ENCODE data around the gene IQGAP2. TPM values are rescaled to one million over a fixed set of nuclear protein-coding genes. Genes with fewer than 3 reads are reported as not detected.
"Not testable (repeated sequence)": the region's sequence is repeated elsewhere in the genome, so short reads cannot be mapped to it uniquely, and the experiment has no call there.

IQGAP2 gene
- total RNA-seq, 3 donors from 2014 or later (not counting 1 experiment from before 2014, with no cell fraction given) = 172 to 218 (median 207) TPM

DNA sequence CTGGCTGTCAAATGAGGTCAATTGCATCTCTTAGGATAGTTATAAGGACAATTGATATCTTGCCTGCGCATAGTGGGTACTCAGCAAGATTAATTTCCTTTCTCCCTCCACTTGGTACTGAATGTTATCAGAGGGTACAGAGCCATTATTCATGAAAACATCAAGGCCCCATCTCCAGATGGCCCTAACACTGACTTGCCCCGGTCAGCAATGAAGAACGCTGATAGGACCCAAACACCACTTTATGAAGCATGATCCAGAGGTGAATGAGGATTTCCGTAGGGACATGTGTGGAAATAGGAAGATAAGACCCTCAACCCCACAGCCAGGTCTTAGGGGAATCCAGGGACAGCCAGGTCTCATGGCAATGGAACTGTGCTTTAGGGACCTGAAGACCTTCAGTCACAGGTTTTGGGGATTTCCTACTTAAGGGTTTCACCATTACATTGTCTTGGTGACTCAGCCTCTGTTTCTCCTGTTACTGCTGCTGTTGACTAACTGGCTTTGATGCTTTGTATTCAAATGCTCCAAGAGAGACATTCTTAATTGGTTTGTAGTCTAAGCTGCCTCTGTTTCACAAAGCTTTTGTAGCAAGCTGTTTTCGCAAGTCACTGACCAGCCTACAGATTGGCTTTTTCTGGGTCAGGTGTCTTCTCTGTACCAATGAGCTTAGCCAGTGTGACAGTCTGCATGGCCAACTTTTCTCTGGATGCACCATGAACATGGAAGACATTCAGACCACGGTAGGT is 35.3 kb upstream of the IQGAP2 start:
- 94% methylated on average over 3 of the region's 6 CpGs for WGBS (ENCODE audit: insufficient coverage)
- Mint-ChIP-seq H3K4me3 (no peak overlapping the region), H3K4me1 (peaks cover 5 to 13% of the 10 kb centered on the region in 2 donors)

DNA sequence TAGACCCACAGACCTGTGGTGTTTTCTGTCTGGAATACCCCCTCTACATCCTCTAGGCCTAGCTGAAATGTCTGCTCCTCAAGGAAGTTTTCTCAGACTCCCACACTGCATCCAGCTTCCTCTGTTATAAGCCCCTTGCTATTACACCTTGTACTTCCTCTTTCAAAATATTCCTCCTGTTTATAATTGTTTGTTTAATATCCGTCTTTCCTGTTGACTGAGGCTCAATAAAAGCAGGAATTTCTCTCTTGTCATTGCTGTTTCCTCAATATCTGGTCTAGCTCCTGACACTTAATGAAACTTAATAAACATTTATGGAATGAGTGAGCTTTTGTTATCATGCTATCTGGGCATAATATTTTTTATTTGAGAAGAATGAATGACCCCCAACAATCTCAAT is 34.1 kb upstream of the IQGAP2 start:
- DNase-seq (no peak), ATAC-seq (no peak)
- Mint-ChIP-seq H3K4me3 (no peak overlapping the region), H3K4me1 (peaks cover 4 to 15% of the 10 kb centered on the region in 2 donors), H3K27me3 (ENCODE audit: low read depth in 2 of 2) (no peaks in the 10 kb centered on the region), H3K9me3 (no peaks in the 10 kb centered on the region), H3K27ac (no peak overlapping the region), H3K36me3 (no peaks in the 10 kb centered on the region)
- H3K27ac ChIP-seq (ENCODE audit: low read length) = no peak overlapping the region
- H3K27me3 ChIP-seq (ENCODE audit: control insufficient read depth, insufficient read depth, low read length) = no peaks in the 10 kb centered on the region
- no peak overlapping the region for H3K4me3 ChIP-seq (ENCODE audit: low read length)
- TF ChIP-seq, protein P1, sequence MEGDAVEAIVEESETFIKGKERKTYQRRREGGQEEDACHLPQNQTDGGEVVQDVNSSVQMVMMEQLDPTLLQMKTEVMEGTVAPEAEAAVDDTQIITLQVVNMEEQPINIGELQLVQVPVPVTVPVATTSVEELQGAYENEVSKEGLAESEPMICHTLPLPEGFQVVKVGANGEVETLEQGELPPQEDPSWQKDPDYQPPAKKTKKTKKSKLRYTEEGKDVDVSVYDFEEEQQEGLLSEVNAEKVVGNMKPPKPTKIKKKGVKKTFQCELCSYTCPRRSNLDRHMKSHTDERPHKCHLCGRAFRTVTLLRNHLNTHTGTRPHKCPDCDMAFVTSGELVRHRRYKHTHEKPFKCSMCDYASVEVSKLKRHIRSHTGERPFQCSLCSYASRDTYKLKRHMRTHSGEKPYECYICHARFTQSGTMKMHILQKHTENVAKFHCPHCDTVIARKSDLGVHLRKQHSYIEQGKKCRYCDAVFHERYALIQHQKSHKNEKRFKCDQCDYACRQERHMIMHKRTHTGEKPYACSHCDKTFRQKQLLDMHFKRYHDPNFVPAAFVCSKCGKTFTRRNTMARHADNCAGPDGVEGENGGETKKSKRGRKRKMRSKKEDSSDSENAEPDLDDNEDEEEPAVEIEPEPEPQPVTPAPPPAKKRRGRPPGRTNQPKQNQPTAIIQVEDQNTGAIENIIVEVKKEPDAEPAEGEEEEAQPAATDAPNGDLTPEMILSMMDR (IDR thresholded peaks at IDR 0.05) = no peak
- 100% methylated on average over 1 of the region's 1 CpG for WGBS (ENCODE audit: insufficient coverage)
- no peaks in the 10 kb centered on the region for H3K9me3 ChIP-seq (ENCODE audit: control insufficient read depth, insufficient read depth, low read length)
- intact Hi-C loops (cut with micrococcal nuclease) = no loop called here
- no peaks in the 10 kb centered on the region for H3K36me3 ChIP-seq (ENCODE audit: control insufficient read depth, insufficient read depth, low read length)
- H3K4me1 ChIP-seq (ENCODE audit: control insufficient read depth, insufficient read depth, low read length) = no peaks in the 10 kb centered on the region

More for the DNA sequence above, 35.3 kb upstream of the IQGAP2 start:
- Histone ChIP-seq H3K27ac (ENCODE audit: low read length) (no peak overlapping the region), H3K4me1 (ENCODE audit: control insufficient read depth, insufficient read depth, low read length) (no peaks in the 10 kb centered on the region), H3K4me3 (ENCODE audit: low read length) (no peak overlapping the region), H3K27me3 (ENCODE audit: control insufficient read depth, insufficient read depth, low read length) (no peaks in the 10 kb centered on the region), H3K9me3 (ENCODE audit: control insufficient read depth, insufficient read depth, low read length) (no peaks in the 10 kb centered on the region), H3K36me3 (ENCODE audit: control insufficient read depth, insufficient read depth, low read length) (no peaks in the 10 kb centered on the region)
- ATAC-seq = peak in 2 of 3 donors; percentile 46 to 71
- Mint-ChIP-seq H3K27me3 (ENCODE audit: low read depth in 2 of 2) (no peaks in the 10 kb centered on the region), H3K9me3 (no peaks in the 10 kb centered on the region), H3K36me3 (no peaks in the 10 kb centered on the region), H3K27ac (no peak overlapping the region)
- TF ChIP-seq, protein P1 (IDR thresholded peaks at IDR 0.05) = no peak
- intact Hi-C loops (cut with micrococcal nuclease) = no loop called here
- peak in 1 of 2 donors; percentile 25 for DNase-seq

DNA sequence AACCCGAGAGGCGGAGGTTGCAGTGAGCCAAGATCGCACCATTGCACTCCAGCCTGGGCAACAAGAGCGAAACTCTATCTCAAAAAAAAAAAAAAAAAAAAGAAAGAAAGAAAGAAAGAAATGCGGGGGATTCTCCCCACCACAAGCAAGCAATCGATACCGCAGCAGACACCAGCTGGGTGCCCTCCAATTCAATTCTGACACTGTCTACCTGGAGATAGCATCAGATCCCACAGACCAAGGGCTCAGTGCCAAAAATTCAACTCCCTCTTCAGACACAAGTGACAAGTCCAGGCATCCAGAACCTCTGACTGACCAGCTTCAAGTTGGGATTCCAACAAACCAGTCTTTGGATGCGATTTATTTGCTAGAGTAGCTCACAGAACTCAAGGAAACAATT is 33.4 kb upstream of the IQGAP2 start:
- H3K36me3 ChIP-seq (ENCODE audit: control insufficient read depth, insufficient read depth, low read length); H3K9me3 ChIP-seq (ENCODE audit: control insufficient read depth, insufficient read depth, low read length); H3K4me1 ChIP-seq (ENCODE audit: control insufficient read depth, insufficient read depth, low read length); H3K4me3 ChIP-seq (ENCODE audit: low read length); intact Hi-C loops (cut with micrococcal nuclease); H3K27me3 Mint-ChIP-seq (ENCODE audit: low read depth in 2 of 2); H3K27ac Mint-ChIP-seq; H3K9me3 Mint-ChIP-seq; DNase-seq; H3K27me3 ChIP-seq (ENCODE audit: control insufficient read depth, insufficient read depth, low read length); ATAC-seq; H3K27ac ChIP-seq (ENCODE audit: low read length); H3K4me3 Mint-ChIP-seq; H3K36me3 Mint-ChIP-seq: not testable (repeated sequence)
- 70% methylated on average over 4 of the region's 8 CpGs for WGBS (ENCODE audit: insufficient coverage)
- peaks cover 0 to 16% of the 10 kb centered on the region in 2 donors for H3K4me1 Mint-ChIP-seq

GRCh38 chr5:76371960-76372322 is 31.1 kb upstream of the IQGAP2 start:
- Mint-ChIP-seq H3K27me3 (ENCODE audit: low read depth in 2 of 2) (no peaks in the 10 kb centered on the region), H3K27ac (no peak overlapping the region), H3K4me1 (peaks cover 0 to 23% of the 10 kb centered on the region in 2 donors), H3K9me3 (no peaks in the 10 kb centered on the region), H3K4me3 (no peak overlapping the region), H3K36me3 (no peaks in the 10 kb centered on the region)
- TF ChIP-seq, protein P1 (IDR thresholded peaks at IDR 0.05) = no peak
- H3K9me3 ChIP-seq (ENCODE audit: control insufficient read depth, insufficient read depth, low read length) = no peaks in the 10 kb centered on the region
- no peaks in the 10 kb centered on the region for H3K4me1 ChIP-seq (ENCODE audit: control insufficient read depth, insufficient read depth, low read length)
- intact Hi-C loops (cut with micrococcal nuclease) = no loop called here
- no peaks in the 10 kb centered on the region for H3K27me3 ChIP-seq (ENCODE audit: control insufficient read depth, insufficient read depth, low read length)
- no peak for ATAC-seq
- H3K27ac ChIP-seq (ENCODE audit: low read length) = no peak overlapping the region
- DNase-seq = no peak
- 62% methylated on average over 2 of the region's 2 CpGs for WGBS (ENCODE audit: insufficient coverage)
- no peaks in the 10 kb centered on the region for H3K36me3 ChIP-seq (ENCODE audit: control insufficient read depth, insufficient read depth, low read length)
- H3K4me3 ChIP-seq (ENCODE audit: low read length) = no peak overlapping the region
